ENCODE measurements around the gene FBXO2.
A peak's percentile ranks its signal among the peaks of the same experiment; 100 is the strongest.

FBXO2 gene

DNA sequence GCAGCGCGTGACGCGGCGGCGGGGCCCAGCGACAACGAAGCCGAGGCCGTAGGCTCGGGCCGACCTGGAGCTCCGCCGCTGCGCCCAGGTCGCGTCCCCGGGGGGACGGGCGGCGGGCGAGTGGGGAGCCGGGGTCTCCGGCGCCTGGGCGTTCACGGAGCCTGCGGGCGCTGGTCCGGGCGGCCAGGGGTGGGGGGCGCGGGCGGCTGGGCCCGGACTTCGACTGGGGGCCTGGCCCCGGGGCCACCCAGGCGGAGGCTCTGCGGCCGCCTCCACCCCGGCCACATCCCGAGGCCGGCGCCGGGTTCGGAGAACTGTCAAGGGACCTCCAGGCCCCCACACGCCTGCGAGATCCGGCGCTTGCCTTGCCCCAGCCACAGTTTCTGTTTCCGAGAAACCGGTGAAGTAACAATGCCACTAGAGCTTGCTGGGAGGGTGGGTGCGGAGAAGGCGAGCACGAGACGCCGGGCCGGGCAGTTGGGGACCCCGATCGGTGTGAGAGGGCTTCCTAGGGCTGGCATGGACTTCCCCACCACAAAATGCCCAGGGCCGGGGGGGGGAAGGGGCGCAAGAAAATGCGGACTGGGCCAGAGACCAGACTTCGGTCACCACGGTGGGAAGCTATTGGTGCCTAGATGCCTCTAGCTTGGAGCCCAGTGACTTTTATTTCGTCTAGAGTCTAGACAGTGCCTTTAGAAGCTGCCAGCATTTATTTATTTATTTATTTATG is 10.3 kb upstream of the FBXO2 start:
- Histone ChIP-seq H4K20me1 (ENCODE audit: insufficient read depth, low read length, poor library complexity, severe bottlenecking) (no peaks in the 10 kb centered on the region), H3K79me2 (ENCODE audit: insufficient read depth, low read length) (no peaks in the 10 kb centered on the region), H3K36me3 (ENCODE audit: insufficient read depth, low read length) (no peaks in the 10 kb centered on the region), H3F3A (ENCODE audit: low read depth) (no peaks in the 10 kb centered on the region), H3K4me3 (ENCODE audit: low read length, poor library complexity, severe bottlenecking) (peak overlapping the region; percentile 69), H3K9ac (ENCODE audit: low read depth, low read length, poor library complexity, severe bottlenecking) (peak overlapping the region; percentile 61), H3K27me3 (ENCODE audit: insufficient read depth, low read length, poor library complexity, severe bottlenecking) (no peaks in the 10 kb centered on the region), H3K4me2 (ENCODE audit: low read depth, low read length, poor library complexity, severe bottlenecking) (peak overlapping the region; percentile 87), H3K9me3 (ENCODE audit: insufficient read depth, low read depth, low read length) (no peaks in the 10 kb centered on the region), H3K9me2 (replicated peaks; ENCODE audit: low read depth, low read length) (no peaks in the 10 kb centered on the region), H2AFZ (ENCODE audit: low read length) (peak overlapping the region; percentile 20; the same call in 1 of the 2 replicates), H3K4me1 (ENCODE audit: insufficient read depth, low read length, poor library complexity, severe bottlenecking) (no peaks in the 10 kb centered on the region)
- no peak for TF ChIP-seq EZH2phosphoT487 (IDR thresholded peaks at IDR 0.05; ENCODE audit: borderline replicate concordance)
- TF ChIP-seq, protein P1, sequence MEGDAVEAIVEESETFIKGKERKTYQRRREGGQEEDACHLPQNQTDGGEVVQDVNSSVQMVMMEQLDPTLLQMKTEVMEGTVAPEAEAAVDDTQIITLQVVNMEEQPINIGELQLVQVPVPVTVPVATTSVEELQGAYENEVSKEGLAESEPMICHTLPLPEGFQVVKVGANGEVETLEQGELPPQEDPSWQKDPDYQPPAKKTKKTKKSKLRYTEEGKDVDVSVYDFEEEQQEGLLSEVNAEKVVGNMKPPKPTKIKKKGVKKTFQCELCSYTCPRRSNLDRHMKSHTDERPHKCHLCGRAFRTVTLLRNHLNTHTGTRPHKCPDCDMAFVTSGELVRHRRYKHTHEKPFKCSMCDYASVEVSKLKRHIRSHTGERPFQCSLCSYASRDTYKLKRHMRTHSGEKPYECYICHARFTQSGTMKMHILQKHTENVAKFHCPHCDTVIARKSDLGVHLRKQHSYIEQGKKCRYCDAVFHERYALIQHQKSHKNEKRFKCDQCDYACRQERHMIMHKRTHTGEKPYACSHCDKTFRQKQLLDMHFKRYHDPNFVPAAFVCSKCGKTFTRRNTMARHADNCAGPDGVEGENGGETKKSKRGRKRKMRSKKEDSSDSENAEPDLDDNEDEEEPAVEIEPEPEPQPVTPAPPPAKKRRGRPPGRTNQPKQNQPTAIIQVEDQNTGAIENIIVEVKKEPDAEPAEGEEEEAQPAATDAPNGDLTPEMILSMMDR (conservative IDR thresholded peaks at IDR 0.05; ENCODE audit: low read length): no peak

DNA sequence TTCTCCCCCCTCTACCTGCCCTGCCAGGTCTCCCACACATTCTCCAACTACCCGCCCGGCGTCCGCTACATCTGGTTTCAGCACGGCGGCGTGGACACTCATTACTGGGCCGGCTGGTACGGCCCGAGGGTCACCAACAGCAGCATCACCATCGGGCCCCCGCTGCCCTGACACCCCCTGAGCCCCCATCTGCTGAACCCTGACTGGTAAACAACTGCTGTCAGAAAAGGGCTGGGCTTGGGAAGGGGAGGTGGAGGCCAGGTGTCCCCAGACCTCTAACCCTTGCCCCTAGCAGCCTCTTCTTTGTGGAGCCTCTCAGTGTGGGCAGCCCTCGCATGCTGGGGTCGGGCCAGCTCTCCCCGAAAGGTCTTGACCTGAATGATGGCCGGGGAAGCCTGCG is 6.9 kb upstream of the FBXO2 start:
- Histone ChIP-seq H3K4me1 (ENCODE audit: insufficient read depth, low read length, poor library complexity, severe bottlenecking) (peaks cover 6% of the 10 kb centered on the region), H3F3A (ENCODE audit: low read depth) (no peaks in the 10 kb centered on the region; the same call in 1 of the 2 replicates), H3K9me3 (ENCODE audit: insufficient read depth, low read depth, low read length) (no peaks in the 10 kb centered on the region), H4K20me1 (ENCODE audit: insufficient read depth, low read length, poor library complexity, severe bottlenecking) (no peaks in the 10 kb centered on the region), H3K9ac (ENCODE audit: low read depth, low read length, poor library complexity, severe bottlenecking) (no peak overlapping the region), H3K4me3 (ENCODE audit: low read length, poor library complexity, severe bottlenecking) (no peak overlapping the region), H3K79me2 (ENCODE audit: insufficient read depth, low read length) (no peaks in the 10 kb centered on the region), H3K9me2 (replicated peaks; ENCODE audit: low read depth, low read length) (no peaks in the 10 kb centered on the region), H2AFZ (ENCODE audit: low read length) (no peak overlapping the region), H3K27me3 (ENCODE audit: insufficient read depth, low read length, poor library complexity, severe bottlenecking) (no peaks in the 10 kb centered on the region), H3K4me2 (ENCODE audit: low read depth, low read length, poor library complexity, severe bottlenecking) (no peak overlapping the region), H3K36me3 (ENCODE audit: insufficient read depth, low read length) (no peaks in the 10 kb centered on the region)
- no peak for TF ChIP-seq EZH2phosphoT487 (IDR thresholded peaks at IDR 0.05; ENCODE audit: borderline replicate concordance)
- TF ChIP-seq, protein P1 (conservative IDR thresholded peaks at IDR 0.05; ENCODE audit: low read length): no peak

DNA sequence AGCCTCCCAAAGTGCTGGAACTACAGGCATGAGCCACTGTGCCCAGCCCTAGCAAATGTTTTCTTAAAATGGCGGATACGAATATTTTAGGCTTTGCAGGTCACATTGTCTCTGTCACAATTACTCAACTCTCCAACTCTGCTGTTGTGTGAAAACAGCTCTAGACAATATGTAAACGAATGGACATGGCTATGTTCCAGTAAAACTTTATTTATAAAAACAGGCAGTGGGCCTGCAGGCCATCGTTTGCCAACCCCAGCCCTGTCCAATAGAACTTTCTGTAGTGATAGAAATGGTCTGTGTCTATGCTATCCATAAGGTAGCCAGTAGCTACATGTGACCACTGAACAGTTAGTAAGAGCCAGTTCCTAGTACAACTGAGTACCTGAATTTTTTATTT is 5.5 kb upstream of the FBXO2 start:
- no peaks in the 10 kb centered on the region for H3K79me2 ChIP-seq (ENCODE audit: insufficient read depth, low read length)
- H3K9me3 ChIP-seq (ENCODE audit: insufficient read depth, low read depth, low read length): no peaks in the 10 kb centered on the region
- H2AFZ ChIP-seq (ENCODE audit: low read length): no peak overlapping the region
- no peaks in the 10 kb centered on the region for H3K9me2 ChIP-seq (replicated peaks; ENCODE audit: low read depth, low read length)
- H3K4me1 ChIP-seq (ENCODE audit: insufficient read depth, low read length, poor library complexity, severe bottlenecking): peaks cover 10% of the 10 kb centered on the region
- H3F3A ChIP-seq (ENCODE audit: low read depth): no peaks in the 10 kb centered on the region; the same call in 1 of the 2 replicates
- H3K9ac ChIP-seq (ENCODE audit: low read depth, low read length, poor library complexity, severe bottlenecking): no peak overlapping the region
- H3K4me2 ChIP-seq (ENCODE audit: low read depth, low read length, poor library complexity, severe bottlenecking): no peak overlapping the region
- no peak overlapping the region for H3K4me3 ChIP-seq (ENCODE audit: low read length, poor library complexity, severe bottlenecking)
- H3K36me3 ChIP-seq (ENCODE audit: insufficient read depth, low read length): no peaks in the 10 kb centered on the region
- TF ChIP-seq EZH2phosphoT487 (IDR thresholded peaks at IDR 0.05; ENCODE audit: borderline replicate concordance): no peak
- TF ChIP-seq, protein P1 (conservative IDR thresholded peaks at IDR 0.05; ENCODE audit: low read length): no peak
- no peaks in the 10 kb centered on the region for H3K27me3 ChIP-seq (ENCODE audit: insufficient read depth, low read length, poor library complexity, severe bottlenecking)
- no peaks in the 10 kb centered on the region for H4K20me1 ChIP-seq (ENCODE audit: insufficient read depth, low read length, poor library complexity, severe bottlenecking)
